Erythroblast (primary cell): ENCODE results near the gene CTNNA2.

ENCODE experiments used
- GATA1 ChIP-seq: IDR thresholded peaks from 2 replicates; pipeline ENCODE4 v1.6.1; 2011; ENCODE audit warnings: low read depth, mild to moderate bottlenecking, control low read depth, low read length, moderate library complexity
- POLR2A ChIP-seq: IDR thresholded peaks from 2 replicates; pipeline ENCODE4 v1.6.1; 2011; ENCODE audit warnings: mild to moderate bottlenecking, low read length

DNA sequence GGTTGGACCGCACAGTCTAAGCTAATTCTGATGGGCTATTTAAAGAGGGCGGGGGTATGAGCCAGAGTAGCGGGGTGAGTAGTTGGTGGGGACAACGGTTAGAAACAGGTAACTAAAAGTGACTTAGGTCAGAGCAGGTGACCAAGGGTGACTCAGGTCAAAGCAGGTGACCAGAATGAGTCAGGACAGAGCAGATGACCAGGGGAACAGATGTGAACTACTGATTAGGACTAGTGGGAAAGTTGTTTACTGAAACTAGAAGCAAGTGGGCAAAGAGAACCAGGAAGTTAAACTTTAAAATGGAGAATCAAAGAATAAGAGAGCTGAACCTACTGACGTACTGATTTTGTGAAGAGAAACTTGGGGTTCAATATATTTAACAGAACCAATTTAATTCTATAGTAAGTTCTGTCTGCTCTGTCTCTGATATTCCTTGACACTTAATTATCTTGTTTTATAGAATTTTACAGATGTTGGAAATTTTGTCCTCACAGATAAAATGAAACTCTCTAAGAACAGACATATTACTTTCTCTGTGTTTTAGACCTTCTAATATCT is 799.5 kb downstream of the CTNNA2 start:
- TF ChIP-seq POLR2A (no peak), GATA1 (no peak)
